Mesendoderm (in vitro differentiated cells): ENCODE data around the gene JUN.

Experiments used
- DNase-seq: peaks from one replicate; pipeline ENCODE4 v3.0.0; 2013
- H2AK5ac ChIP-seq: 2 replicates; pipeline ENCODE4 v1.6.1; 2013; ENCODE audit warnings: low read length, inconsistent platforms
- H2BK120ac ChIP-seq: 2 replicates; pipeline ENCODE4 v1.6.1; 2013; ENCODE audit warnings: low read depth, mild to moderate bottlenecking, low read length, moderate library complexity, mixed read lengths
- H2BK15ac ChIP-seq: replicated peaks from 2 replicates; pipeline ENCODE4 v1.6.1; 2013; ENCODE audit warnings: low read depth, mild to moderate bottlenecking, moderate library complexity
- H2BK5ac ChIP-seq: 2 replicates; pipeline ENCODE4 v1.6.1; 2013; ENCODE audit warnings: low read length, inconsistent platforms
- H3K18ac ChIP-seq: 2 replicates; pipeline ENCODE4 v1.6.1; 2013; ENCODE audit warnings: mild to moderate bottlenecking, low read length, mixed read lengths
- H3K23ac ChIP-seq: one replicate; pipeline ENCODE4 v1.6.1; 2013; ENCODE audit warnings: low read length
- H3K27ac ChIP-seq: 2 replicates; pipeline ENCODE4 v1.5.1; 2013; ENCODE audit warnings: low read depth, mild to moderate bottlenecking, inconsistent platforms, low read length, moderate library complexity
- H3K27me3 ChIP-seq: 2 replicates; pipeline ENCODE4 v1.6.1; 2013; ENCODE audit warnings: low read length, control low read depth, mild to moderate bottlenecking, inconsistent platforms; ENCODE audit not compliant: insufficient read depth, poor library complexity
- H3K36me3 ChIP-seq: 2 replicates; pipeline ENCODE4 v1.6.1; 2013; ENCODE audit warnings: low read length, inconsistent platforms; ENCODE audit not compliant: control insufficient read depth, insufficient read depth
- H3K4ac ChIP-seq: one replicate; pipeline ENCODE4 v1.6.1; 2013; ENCODE audit warnings: low read depth, mild to moderate bottlenecking, low read length, moderate library complexity
- H3K4me1 ChIP-seq: 2 replicates; pipeline ENCODE4 v1.6.1; 2013; ENCODE audit warnings: low read depth, low read length, inconsistent platforms; ENCODE audit not compliant: control insufficient read depth
- H3K4me2 ChIP-seq: 2 replicates; pipeline ENCODE4 v1.6.1; 2013; ENCODE audit warnings: low read length
- H3K4me3 ChIP-seq: 2 replicates; pipeline ENCODE4 v1.5.1; 2013; ENCODE audit warnings: mild to moderate bottlenecking, low read length
- H3K56ac ChIP-seq: one replicate; pipeline ENCODE4 v1.6.1; 2013; ENCODE audit warnings: low read length
- H3K79me1 ChIP-seq: 2 replicates; pipeline ENCODE4 v1.6.1; 2013; ENCODE audit warnings: low read length, inconsistent platforms
- H3K79me2 ChIP-seq: 2 replicates; pipeline ENCODE4 v1.6.1; 2013; ENCODE audit warnings: mild to moderate bottlenecking, low read length; ENCODE audit not compliant: control insufficient read depth, insufficient read depth
- H3K9ac ChIP-seq: 2 replicates; pipeline ENCODE4 v1.6.1; 2013; ENCODE audit warnings: low read length, inconsistent platforms
- H4K5ac ChIP-seq: one replicate; pipeline ENCODE4 v1.6.1; 2013; ENCODE audit warnings: low read length
- H4K8ac ChIP-seq: one replicate; pipeline ENCODE4 v1.6.1; 2013; ENCODE audit warnings: low read depth, mild to moderate bottlenecking, control low read depth, low read length, moderate library complexity
- WGBS: extraction: QIAGEN DNeasy Blood & Tissue Kit; methylation state at CpG from one replicate; pipeline ENCODE4 v1.1.7; 2013; ENCODE audit warnings: low lambda C conversion rate, missing lambda C conversion rate; ENCODE audit not compliant: insufficient coverage; ENCODE audit errors: extremely low coverage; 5-methylcytosine and 5-hydroxymethylcytosine counted together

JUN gene

DNA sequence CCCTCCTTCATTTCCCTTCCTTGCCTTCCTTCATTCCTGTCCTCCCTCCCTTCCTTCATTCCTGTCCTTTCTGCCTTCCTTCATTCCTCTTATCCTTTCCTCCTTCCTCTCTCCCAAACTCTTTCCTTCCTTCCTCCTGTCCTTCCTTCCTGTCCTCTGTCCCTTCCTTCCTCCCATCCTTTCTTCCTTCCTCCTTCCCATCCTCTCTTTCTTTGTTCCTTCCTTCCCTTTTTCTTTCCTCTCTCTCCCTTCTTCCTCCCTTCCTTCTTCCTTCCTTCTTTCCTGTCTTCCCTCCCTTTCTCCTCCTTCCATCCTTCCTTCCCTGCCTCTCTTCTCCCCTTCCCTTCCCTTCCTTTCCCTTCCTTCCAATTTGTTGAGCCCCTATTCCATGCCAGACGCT is 15.8 kb upstream of the JUN start:
- Histone ChIP-seq H3K79me2 (no peaks in the 10 kb centered on the region), H4K5ac (no peak overlapping the region), H3K79me1 (no peaks in the 10 kb centered on the region), H2BK120ac (no peak overlapping the region), H3K18ac (no peak overlapping the region), H3K4ac (no peak overlapping the region), H3K56ac (no peak overlapping the region), H3K9ac (no peak overlapping the region), H3K27me3 (no peaks in the 10 kb centered on the region), H3K4me1 (no peaks in the 10 kb centered on the region), H3K36me3 (no peaks in the 10 kb centered on the region), H3K4me2 (no peak overlapping the region), H3K27ac (no peak overlapping the region), H2AK5ac (no peak overlapping the region), H3K4me3 (no peak overlapping the region), H4K8ac (no peak overlapping the region), H2BK15ac (no peak overlapping the region), H2BK5ac (no peak overlapping the region), H3K23ac (no peak overlapping the region)
- WGBS = no CpG with 5 or more reads among the region's 1 CpG
- no peak for DNase-seq

DNA sequence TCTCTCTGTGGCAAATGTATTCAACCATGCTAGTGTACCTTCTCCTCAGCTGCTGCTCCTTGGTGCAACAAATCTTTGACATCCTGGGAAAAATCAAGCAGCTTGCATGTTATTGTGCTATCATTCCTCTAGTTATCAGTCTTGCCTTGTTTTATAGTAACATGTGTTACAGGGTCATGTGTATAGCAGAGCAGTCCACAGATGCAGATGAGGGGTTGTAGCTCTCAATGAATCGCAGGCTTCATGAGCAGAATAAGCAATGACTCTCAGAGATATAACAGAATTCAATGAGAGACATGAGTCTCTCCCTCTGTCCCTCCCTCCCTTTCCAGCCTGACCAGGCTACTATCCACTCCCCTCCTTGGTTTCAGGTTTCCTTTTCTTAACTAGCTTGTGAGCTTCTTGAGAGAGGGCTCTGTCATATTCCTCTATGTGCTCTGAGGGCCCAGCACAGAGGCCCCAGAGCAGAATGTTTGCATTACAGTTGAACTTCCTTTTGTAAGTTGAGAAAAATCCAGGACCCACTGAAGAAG is 15.1 kb upstream of the JUN start:
- Histone ChIP-seq H3K4ac (no peak overlapping the region), H3K4me1 (no peaks in the 10 kb centered on the region), H3K79me2 (no peaks in the 10 kb centered on the region), H4K5ac (no peak overlapping the region), H3K27me3 (no peaks in the 10 kb centered on the region), H3K9ac (no peak overlapping the region), H3K23ac (no peak overlapping the region), H3K36me3 (no peaks in the 10 kb centered on the region), H2AK5ac (no peak overlapping the region), H3K56ac (no peak overlapping the region), H4K8ac (no peak overlapping the region), H2BK120ac (no peak overlapping the region), H3K18ac (no peak overlapping the region), H2BK5ac (no peak overlapping the region), H3K79me1 (no peaks in the 10 kb centered on the region), H3K4me2 (no peak overlapping the region), H2BK15ac (no peak overlapping the region), H3K4me3 (no peak overlapping the region), H3K27ac (no peak overlapping the region)
- no peak for DNase-seq
- WGBS = no CpG with 5 or more reads among the region's 1 CpG

DNA sequence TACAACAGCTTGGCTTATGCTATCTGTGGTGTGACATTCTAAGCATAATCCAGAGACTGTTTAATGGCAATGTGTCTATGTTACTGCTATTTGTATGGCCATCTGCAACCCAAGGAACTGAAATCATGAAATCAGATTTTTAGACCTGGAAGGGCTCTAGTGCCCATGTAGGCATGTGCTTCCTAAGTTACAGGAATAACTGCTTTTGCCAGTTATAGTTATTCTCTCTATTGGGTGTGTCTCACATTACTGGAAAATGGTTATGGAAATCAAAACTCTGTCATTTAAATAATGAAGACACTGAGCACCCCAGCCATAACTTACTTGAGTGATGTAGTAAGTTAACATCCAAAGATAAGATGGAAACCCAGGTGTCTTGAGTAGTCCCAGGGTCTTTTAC is 12.6 kb upstream of the JUN start:
- no peak overlapping the region for H3K27ac ChIP-seq
- no peak for DNase-seq
- no peaks in the 10 kb centered on the region for H3K79me2 ChIP-seq
- no peak overlapping the region for H3K4me3 ChIP-seq
- H3K27me3 ChIP-seq = no peaks in the 10 kb centered on the region
- H2BK120ac ChIP-seq = no peak overlapping the region
- no peaks in the 10 kb centered on the region for H3K36me3 ChIP-seq
- no peak overlapping the region for H3K18ac ChIP-seq
- H2BK15ac ChIP-seq = no peak overlapping the region
- no peaks in the 10 kb centered on the region for H3K79me1 ChIP-seq
- H3K23ac ChIP-seq = no peak overlapping the region
- H3K4me1 ChIP-seq = no peaks in the 10 kb centered on the region
- no peak overlapping the region for H3K4me2 ChIP-seq
- H4K5ac ChIP-seq = no peak overlapping the region
- H2BK5ac ChIP-seq = no peak overlapping the region
- no peak overlapping the region for H3K9ac ChIP-seq
- H2AK5ac ChIP-seq = no peak overlapping the region
- no peak overlapping the region for H4K8ac ChIP-seq
- no peak overlapping the region for H3K56ac ChIP-seq
- no peak overlapping the region for H3K4ac ChIP-seq

DNA sequence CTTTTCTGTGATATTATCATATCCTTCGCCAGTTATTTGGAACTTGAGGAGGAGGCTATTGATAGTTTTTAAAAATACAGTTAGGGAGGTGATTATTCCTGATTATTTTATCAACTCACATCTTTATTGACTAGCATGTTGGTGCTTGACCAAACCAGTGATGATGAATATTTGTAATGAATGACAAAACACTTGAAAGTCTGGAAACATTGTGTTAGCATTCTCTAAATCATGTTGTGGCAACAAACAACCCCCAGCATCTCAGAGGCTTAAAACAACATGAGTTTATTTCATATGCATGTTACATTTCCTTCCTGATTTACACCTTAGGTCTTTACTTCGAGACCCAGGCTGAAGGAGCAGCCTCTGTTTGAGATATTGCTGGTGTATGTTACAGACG is 10.7 kb upstream of the JUN start:
- Histone ChIP-seq H3K79me1 (no peaks in the 10 kb centered on the region), H2BK5ac (no peak overlapping the region), H3K4ac (no peak overlapping the region), H3K79me2 (no peaks in the 10 kb centered on the region), H2BK15ac (no peak overlapping the region), H3K4me2 (no peak overlapping the region), H4K8ac (no peak overlapping the region), H3K18ac (no peak overlapping the region), H3K23ac (no peak overlapping the region), H2BK120ac (no peak overlapping the region), H3K27ac (no peak overlapping the region), H3K27me3 (no peaks in the 10 kb centered on the region), H3K4me1 (no peaks in the 10 kb centered on the region), H3K9ac (no peak overlapping the region), H3K36me3 (no peaks in the 10 kb centered on the region), H3K4me3 (no peak overlapping the region), H2AK5ac (no peak overlapping the region), H3K56ac (no peak overlapping the region), H4K5ac (no peak overlapping the region)
- no CpG with 5 or more reads among the region's 3 CpGs for WGBS
- DNase-seq = no peak

DNA sequence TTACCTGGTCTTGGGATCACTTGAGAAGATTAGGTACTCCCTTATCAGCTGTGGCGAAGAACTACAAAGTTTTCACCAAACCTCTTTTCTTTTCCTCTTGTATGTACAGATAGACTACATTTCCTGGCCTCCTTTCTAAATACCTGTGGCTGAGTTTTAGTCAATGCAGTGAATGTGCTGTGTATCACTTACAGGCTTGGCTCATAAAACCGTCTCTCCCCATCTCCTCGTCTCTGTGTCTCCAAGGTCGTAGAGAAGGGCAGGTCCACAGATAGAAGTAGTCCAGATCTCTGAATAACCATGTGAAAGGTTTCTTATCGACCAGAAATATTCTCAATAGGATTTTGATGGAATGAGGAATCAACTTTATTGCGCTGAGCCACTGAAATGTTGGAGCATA is 9.0 kb upstream of the JUN start:
- Histone ChIP-seq H3K56ac (no peak overlapping the region), H2AK5ac (no peak overlapping the region), H2BK120ac (no peak overlapping the region), H3K4ac (no peak overlapping the region), H3K79me2 (no peaks in the 10 kb centered on the region), H4K5ac (no peak overlapping the region), H3K4me3 (no peak overlapping the region), H3K23ac (no peak overlapping the region), H3K4me1 (no peaks in the 10 kb centered on the region), H4K8ac (no peak overlapping the region), H3K27me3 (no peaks in the 10 kb centered on the region), H3K4me2 (no peak overlapping the region), H3K18ac (no peak overlapping the region), H2BK15ac (no peak overlapping the region), H3K36me3 (no peaks in the 10 kb centered on the region), H3K9ac (no peak overlapping the region), H3K79me1 (no peaks in the 10 kb centered on the region), H3K27ac (no peak overlapping the region), H2BK5ac (no peak overlapping the region)
- WGBS = no CpG with 5 or more reads among the region's 6 CpGs
- DNase-seq = no peak

DNA sequence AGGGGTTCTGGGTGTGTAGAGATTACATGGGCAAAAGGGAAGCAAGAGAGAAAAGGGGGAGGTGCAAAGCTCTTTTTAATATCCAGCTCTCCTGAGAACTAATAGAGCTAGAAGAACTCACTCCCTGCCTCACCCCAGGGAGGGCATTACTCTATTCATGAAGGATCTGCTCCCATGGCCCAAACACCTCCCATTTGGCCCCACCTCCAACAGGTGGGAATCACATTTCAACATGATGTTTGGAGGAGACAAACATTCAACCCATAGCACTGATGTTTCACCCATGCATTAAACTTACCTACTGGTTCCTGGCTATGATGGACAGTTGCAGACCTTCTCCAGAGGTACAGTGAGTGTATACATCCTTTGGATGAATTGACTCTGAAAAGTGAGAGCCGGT is 7.3 kb upstream of the JUN start:
- Histone ChIP-seq H4K5ac (no peak overlapping the region), H2BK15ac (no peak overlapping the region), H3K79me1 (no peaks in the 10 kb centered on the region), H3K27ac (no peak overlapping the region), H2BK5ac (no peak overlapping the region), H3K56ac (no peak overlapping the region), H3K79me2 (no peaks in the 10 kb centered on the region), H3K4me3 (no peak overlapping the region), H3K18ac (no peak overlapping the region), H3K4me2 (no peak overlapping the region), H4K8ac (no peak overlapping the region), H3K36me3 (no peaks in the 10 kb centered on the region), H2AK5ac (no peak overlapping the region), H3K4ac (no peak overlapping the region), H3K23ac (no peak overlapping the region), H3K4me1 (no peaks in the 10 kb centered on the region), H3K9ac (no peak overlapping the region), H2BK120ac (no peak overlapping the region), H3K27me3 (no peaks in the 10 kb centered on the region)
- no CpG with 5 or more reads among the region's 1 CpG for WGBS
- no peak for DNase-seq
